ENCODE results near the gene FXYD3. TPM values are rescaled to one million over a fixed set of nuclear protein-coding genes. Genes with fewer than 3 reads are reported as not detected.

FXYD3 gene
- total and polyA plus RNA-seq, 2 of the 13 experiments (the other 11 are each of a cell fraction or from before 2014, with no cell fraction given) = 4.9 TPM; not detected in 1

DNA sequence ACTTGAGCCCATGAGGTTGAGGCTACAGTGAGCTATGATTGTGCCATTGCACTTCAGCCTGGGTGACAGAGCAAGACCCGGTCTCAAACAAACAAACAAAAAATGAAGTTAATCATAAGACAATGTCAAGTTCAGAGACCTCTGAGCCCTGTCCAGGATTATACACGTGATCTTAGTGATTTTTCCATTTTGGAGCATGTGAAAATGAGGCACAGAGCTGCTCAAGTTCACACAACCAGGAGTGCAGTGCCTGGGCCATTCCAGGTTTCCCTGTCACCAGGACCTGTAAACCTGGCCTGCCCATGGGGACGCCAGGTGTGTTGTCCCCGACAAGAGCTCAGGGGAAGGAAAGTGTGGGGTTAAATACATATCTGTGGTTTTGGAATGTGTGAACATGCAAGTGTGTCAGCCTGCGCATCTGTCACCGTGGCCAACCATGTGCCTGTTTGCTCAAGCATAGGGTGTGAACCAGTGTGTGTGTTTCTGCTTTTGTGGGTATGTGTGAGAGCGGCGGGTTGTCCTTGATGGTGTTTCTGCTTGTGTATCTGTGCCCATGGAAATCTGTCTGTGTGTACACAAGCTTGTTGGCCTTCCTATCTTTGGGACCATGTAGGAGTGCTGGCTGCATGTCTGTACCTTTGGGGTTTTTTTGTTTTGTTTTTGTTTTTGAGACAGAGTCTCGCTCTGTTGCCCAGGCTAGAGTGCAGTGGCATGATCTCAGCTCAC, 21.5 kb downstream of the FXYD3 start (continued):
- TF ChIP-seq KAT7 (CRISPR knock-in tag; IDR thresholded peaks at IDR 0.05; ENCODE audit: borderline replicate concordance) (no peak), NCOA1 (CRISPR knock-in tag; IDR thresholded peaks at IDR 0.05) (no peak), STAG1 (CRISPR knock-in tag; IDR thresholded peaks at IDR 0.05) (no peak), U2AF2 (IDR thresholded peaks at IDR 0.05; ENCODE audit: low read depth, low read length) (no peak), ZNF556 (CRISPR knock-in tag; IDR thresholded peaks at IDR 0.05; ENCODE audit: borderline replicate concordance) (0 out of 2 replicates have a peak, but pooled peaks have one; percentile 42), ZNF205 (CRISPR knock-in tag; IDR thresholded peaks at IDR 0.05) (peak; percentile 57; the same call in 1 of the 2 replicates), CREM (IDR thresholded peaks at IDR 0.05) (peak; percentile 57; the same call in 1 of the 2 replicates), CREM (CRISPR knock-in tag; IDR thresholded peaks at IDR 0.05) (no peak), HDAC6 (IDR thresholded peaks at IDR 0.05; ENCODE audit: low read depth, low read length) (no peak), MYC (CRISPR knock-in tag; IDR thresholded peaks at IDR 0.05; ENCODE audit: borderline replicate concordance) (peak; percentile 34; the same call in 1 of the 2 replicates), SMARCE1 (IDR thresholded peaks at IDR 0.05; ENCODE audit: borderline replicate concordance) (no peak), ZNF660 (CRISPR knock-in tag; IDR thresholded peaks at IDR 0.05; ENCODE audit: borderline replicate concordance, low read depth) (no peak), SETDB1 (CRISPR knock-in tag; IDR thresholded peaks at IDR 0.05; ENCODE audit: borderline replicate concordance) (no peak), ZNF282 (IDR thresholded peaks at IDR 0.05; ENCODE audit: partially characterized antibody) (no peak), AKAP8 (CRISPR knock-in tag; IDR thresholded peaks at IDR 0.05) (no peak), ZFP36L2 (CRISPR knock-in tag; IDR thresholded peaks at IDR 0.05) (no peak), SP2 (CRISPR knock-in tag; IDR thresholded peaks at IDR 0.05) (no peak)
- TF ChIP-seq, protein P1, sequence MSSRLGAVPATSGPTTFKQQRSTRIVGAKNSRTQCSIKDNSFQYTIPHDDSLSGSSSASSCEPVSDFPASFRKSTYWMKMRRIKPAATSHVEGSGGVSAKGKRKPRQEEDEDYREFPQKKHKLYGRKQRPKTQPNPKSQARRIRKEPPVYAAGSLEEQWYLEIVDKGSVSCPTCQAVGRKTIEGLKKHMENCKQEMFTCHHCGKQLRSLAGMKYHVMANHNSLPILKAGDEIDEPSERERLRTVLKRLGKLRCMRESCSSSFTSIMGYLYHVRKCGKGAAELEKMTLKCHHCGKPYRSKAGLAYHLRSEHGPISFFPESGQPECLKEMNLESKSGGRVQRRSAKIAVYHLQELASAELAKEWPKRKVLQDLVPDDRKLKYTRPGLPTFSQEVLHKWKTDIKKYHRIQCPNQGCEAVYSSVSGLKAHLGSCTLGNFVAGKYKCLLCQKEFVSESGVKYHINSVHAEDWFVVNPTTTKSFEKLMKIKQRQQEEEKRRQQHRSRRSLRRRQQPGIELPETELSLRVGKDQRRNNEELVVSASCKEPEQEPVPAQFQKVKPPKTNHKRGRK (CRISPR knock-in tag; IDR thresholded peaks at IDR 0.05) = no peak
- TF ChIP-seq, protein P2, sequence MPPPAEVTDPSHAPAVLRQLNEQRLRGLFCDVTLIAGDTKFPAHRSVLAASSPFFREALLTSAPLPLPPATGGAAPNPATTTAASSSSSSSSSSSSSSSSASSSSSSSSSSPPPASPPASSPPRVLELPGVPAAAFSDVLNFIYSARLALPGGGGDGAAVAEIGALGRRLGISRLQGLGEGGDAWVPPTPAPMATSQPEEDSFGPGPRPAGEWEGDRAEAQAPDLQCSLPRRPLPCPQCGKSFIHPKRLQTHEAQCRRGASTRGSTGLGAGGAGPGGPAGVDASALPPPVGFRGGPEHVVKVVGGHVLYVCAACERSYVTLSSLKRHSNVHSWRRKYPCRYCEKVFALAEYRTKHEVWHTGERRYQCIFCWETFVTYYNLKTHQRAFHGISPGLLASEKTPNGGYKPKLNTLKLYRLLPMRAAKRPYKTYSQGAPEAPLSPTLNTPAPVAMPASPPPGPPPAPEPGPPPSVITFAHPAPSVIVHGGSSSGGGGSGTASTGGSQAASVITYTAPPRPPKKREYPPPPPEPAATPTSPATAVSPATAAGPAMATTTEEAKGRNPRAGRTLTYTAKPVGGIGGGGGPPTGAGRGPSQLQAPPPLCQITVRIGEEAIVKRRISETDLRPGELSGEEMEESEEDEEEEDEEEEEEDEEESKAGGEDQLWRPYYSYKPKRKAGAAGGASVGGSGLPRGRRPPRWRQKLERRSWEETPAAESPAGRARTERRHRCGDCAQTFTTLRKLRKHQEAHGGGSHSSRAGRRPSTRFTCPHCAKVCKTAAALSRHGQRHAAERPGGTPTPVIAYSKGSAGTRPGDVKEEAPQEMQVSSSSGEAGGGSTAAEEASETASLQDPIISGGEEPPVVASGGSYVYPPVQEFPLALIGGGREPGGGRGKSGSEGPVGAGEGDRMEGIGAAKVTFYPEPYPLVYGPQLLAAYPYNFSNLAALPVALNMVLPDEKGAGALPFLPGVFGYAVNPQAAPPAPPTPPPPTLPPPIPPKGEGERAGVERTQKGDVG (CRISPR knock-in tag; IDR thresholded peaks at IDR 0.05; ENCODE audit: borderline replicate concordance) = no peak
- TF ChIP-seq, protein P3, sequence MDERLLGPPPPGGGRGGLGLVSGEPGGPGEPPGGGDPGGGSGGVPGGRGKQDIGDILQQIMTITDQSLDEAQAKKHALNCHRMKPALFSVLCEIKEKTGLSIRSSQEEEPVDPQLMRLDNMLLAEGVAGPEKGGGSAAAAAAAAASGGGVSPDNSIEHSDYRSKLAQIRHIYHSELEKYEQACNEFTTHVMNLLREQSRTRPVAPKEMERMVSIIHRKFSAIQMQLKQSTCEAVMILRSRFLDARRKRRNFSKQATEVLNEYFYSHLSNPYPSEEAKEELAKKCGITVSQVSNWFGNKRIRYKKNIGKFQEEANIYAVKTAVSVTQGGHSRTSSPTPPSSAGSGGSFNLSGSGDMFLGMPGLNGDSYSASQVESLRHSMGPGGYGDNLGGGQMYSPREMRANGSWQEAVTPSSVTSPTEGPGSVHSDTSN (CRISPR knock-in tag; IDR thresholded peaks at IDR 0.05) = no peak
- TF ChIP-seq, protein P4, sequence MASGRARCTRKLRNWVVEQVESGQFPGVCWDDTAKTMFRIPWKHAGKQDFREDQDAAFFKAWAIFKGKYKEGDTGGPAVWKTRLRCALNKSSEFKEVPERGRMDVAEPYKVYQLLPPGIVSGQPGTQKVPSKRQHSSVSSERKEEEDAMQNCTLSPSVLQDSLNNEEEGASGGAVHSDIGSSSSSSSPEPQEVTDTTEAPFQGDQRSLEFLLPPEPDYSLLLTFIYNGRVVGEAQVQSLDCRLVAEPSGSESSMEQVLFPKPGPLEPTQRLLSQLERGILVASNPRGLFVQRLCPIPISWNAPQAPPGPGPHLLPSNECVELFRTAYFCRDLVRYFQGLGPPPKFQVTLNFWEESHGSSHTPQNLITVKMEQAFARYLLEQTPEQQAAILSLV (CRISPR knock-in tag; IDR thresholded peaks at IDR 0.05; ENCODE audit: borderline replicate concordance) = 0 out of 2 replicates have a peak, but pooled peaks have one; percentile 66
- TF ChIP-seq, protein P5, sequence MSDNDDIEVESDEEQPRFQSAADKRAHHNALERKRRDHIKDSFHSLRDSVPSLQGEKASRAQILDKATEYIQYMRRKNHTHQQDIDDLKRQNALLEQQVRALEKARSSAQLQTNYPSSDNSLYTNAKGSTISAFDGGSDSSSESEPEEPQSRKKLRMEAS (IDR thresholded peaks at IDR 0.05) = peak; percentile 73
